ENCODE results near the gene FAT3.

DNA sequence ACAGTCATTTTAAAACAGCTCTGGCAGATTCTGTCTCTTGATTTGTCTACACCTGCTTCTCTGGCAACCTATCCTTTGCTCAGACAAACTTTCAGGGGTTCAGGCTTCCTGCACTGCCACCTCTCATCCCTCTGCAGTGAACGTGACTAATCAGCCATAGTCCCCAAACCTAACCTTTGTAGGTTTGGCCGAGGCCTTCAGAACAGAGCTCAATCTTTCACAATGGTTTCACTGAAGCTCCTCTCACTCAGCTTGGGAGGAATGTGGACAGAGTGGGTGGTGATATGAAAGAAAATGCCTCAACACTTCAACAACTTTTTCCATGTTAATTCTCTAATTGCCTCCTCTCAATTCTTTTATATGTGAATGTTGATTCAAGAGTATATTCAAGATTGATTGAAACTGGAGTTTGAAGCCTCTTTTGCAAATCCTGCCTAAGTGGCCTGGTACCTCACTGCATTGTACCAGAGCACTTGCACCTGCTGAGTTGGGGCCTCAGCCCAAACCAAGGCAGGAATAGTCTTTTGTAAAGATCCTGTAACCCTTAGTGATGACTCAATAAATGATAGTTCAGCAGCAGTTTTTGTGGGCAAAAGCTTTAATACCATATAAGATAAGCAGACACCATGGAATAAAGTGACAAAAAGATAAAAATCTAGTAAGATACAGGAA, 33.9 kb upstream of the FAT3 start:
- TF ChIP-seq, protein P1, sequence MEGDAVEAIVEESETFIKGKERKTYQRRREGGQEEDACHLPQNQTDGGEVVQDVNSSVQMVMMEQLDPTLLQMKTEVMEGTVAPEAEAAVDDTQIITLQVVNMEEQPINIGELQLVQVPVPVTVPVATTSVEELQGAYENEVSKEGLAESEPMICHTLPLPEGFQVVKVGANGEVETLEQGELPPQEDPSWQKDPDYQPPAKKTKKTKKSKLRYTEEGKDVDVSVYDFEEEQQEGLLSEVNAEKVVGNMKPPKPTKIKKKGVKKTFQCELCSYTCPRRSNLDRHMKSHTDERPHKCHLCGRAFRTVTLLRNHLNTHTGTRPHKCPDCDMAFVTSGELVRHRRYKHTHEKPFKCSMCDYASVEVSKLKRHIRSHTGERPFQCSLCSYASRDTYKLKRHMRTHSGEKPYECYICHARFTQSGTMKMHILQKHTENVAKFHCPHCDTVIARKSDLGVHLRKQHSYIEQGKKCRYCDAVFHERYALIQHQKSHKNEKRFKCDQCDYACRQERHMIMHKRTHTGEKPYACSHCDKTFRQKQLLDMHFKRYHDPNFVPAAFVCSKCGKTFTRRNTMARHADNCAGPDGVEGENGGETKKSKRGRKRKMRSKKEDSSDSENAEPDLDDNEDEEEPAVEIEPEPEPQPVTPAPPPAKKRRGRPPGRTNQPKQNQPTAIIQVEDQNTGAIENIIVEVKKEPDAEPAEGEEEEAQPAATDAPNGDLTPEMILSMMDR (conservative IDR thresholded peaks at IDR 0.05) = no peak
- no peak for TF ChIP-seq EZH2 (IDR thresholded peaks at IDR 0.05; ENCODE audit: low read depth)

Measured in PC-9 (cell line).